GM18526 (cell line): ENCODE results near the gene SERBP1.

Source experiments
- POLR2A ChIP-seq: IDR thresholded peaks from 3 replicates; pipeline ENCODE4 v1.6.1; 2011; ENCODE audit not compliant: insufficient read length; ENCODE audit errors: extremely low read depth

SERBP1 gene

GRCh38 chr1:67457247-67457646 is 27.0 kb upstream of the SERBP1 start:
- TF ChIP-seq POLR2A, result no peak

GRCh38 chr1:67451815-67452214 is 21.6 kb upstream of the SERBP1 start:
- TF ChIP-seq POLR2A, result no peak

GRCh38 chr1:67451356-67451755 is 21.2 kb upstream of the SERBP1 start:
- TF ChIP-seq POLR2A, result no peak

GRCh38 chr1:67446893-67447292 is 16.7 kb upstream of the SERBP1 start:
- no peak for TF ChIP-seq POLR2A

- TF ChIP-seq POLR2A, result no peak
These were observed 11.6 kb upstream of the SERBP1 start for GRCh38 chr1:67441739-67442281.

GRCh38 chr1:67441183-67441582 is 11.0 kb upstream of the SERBP1 start:
- no peak for TF ChIP-seq POLR2A

- no peak for TF ChIP-seq POLR2A
These were observed 10.1 kb upstream of the SERBP1 start for GRCh38 chr1:67440339-67440738.

- TF ChIP-seq POLR2A, result no peak
These were observed 9.3 kb upstream of the SERBP1 start for GRCh38 chr1:67439277-67440029.

GRCh38 chr1:67437961-67438360 is 7.8 kb upstream of the SERBP1 start:
- TF ChIP-seq POLR2A, result no peak

GRCh38 chr1:67436511-67437055 is 6.4 kb upstream of the SERBP1 start:
- no peak for TF ChIP-seq POLR2A

GRCh38 chr1:67434491-67434890 is 4.3 kb upstream of the SERBP1 start:
- TF ChIP-seq POLR2A, result no peak

- TF ChIP-seq POLR2A, result no peak
These were observed 3.6 kb upstream of the SERBP1 start for GRCh38 chr1:67433837-67434236.

GRCh38 chr1:67432745-67433144 is 2.5 kb upstream of the SERBP1 start:
- TF ChIP-seq POLR2A, result no peak

GRCh38 chr1:67431869-67432578 is 1.8 kb upstream of the SERBP1 start:
- TF ChIP-seq POLR2A, result no peak

- no peak for TF ChIP-seq POLR2A
These were observed 1.1 kb upstream of the SERBP1 start for GRCh38 chr1:67431156-67431765.
